Loucy (cell line): ENCODE measurements around the gene RPL27.

Experiments
- H2AFZ ChIP-seq: fragments of 200-600 bp; sonication (generic); 2 replicates; pipeline ENCODE4 v1.6.0; 2016; ENCODE audit warnings: antibody characterized with exemption, mild to moderate bottlenecking, low read length, moderate library complexity
- H3F3A ChIP-seq: fragments of 200-600 bp; 2 replicates; pipeline ENCODE4 v1.6.0; 2016; ENCODE audit warnings: antibody characterized with exemption, low read depth, mild to moderate bottlenecking
- H3K27me3 ChIP-seq: fragments of 200-600 bp; sonication (generic); 2 replicates; pipeline ENCODE4 v1.6.1; 2014; ENCODE audit warnings: low read length, mild to moderate bottlenecking; ENCODE audit not compliant: insufficient read depth, poor library complexity, severe bottlenecking
- H3K36me3 ChIP-seq: fragments of 200-600 bp; sonication (generic); 2 replicates; pipeline ENCODE4 v1.6.1; 2016; ENCODE audit warnings: low read length; ENCODE audit not compliant: insufficient read depth
- H3K4me1 ChIP-seq: fragments of 200-600 bp; sonication (generic); 2 replicates; pipeline ENCODE4 v1.5.1; 2014; ENCODE audit warnings: low read length, mild to moderate bottlenecking; ENCODE audit not compliant: insufficient read depth, poor library complexity, severe bottlenecking
- H3K4me2 ChIP-seq: fragments of 200-600 bp; sonication (generic); 2 replicates; pipeline ENCODE4 v1.6.0; 2014; ENCODE audit warnings: antibody characterized with exemption, low read length, low read depth, mild to moderate bottlenecking; ENCODE audit not compliant: poor library complexity, severe bottlenecking
- H3K4me3 ChIP-seq: fragments of 200-600 bp; sonication (generic); 2 replicates; pipeline ENCODE4 v1.5.1; 2014; ENCODE audit warnings: low read length, mild to moderate bottlenecking, mixed read lengths; ENCODE audit not compliant: poor library complexity, severe bottlenecking
- H3K79me2 ChIP-seq: fragments of 200-600 bp; sonication (generic); 2 replicates; pipeline ENCODE4 v1.6.1; 2014; ENCODE audit warnings: low read length; ENCODE audit not compliant: insufficient read depth
- H3K9ac ChIP-seq: fragments of 200-600 bp; sonication (generic); 2 replicates; pipeline ENCODE4 v1.6.0; 2014; ENCODE audit warnings: mild to moderate bottlenecking, low read depth, low read length, moderate library complexity; ENCODE audit not compliant: poor library complexity, severe bottlenecking
- H3K9me2 ChIP-seq: fragments of 200-600 bp; sonication (generic); replicated peaks from 2 replicates; pipeline ENCODE4 v1.6.1; 2016; ENCODE audit warnings: low read depth, low read length, mixed read lengths
- H3K9me3 ChIP-seq: fragments of 200-600 bp; sonication (generic); 2 replicates; pipeline ENCODE4 v1.6.1; 2014; ENCODE audit warnings: mild to moderate bottlenecking, antibody characterized with exemption, low read length, low read depth; ENCODE audit not compliant: insufficient read depth
- H4K20me1 ChIP-seq: fragments of 200-600 bp; sonication (generic); 2 replicates; pipeline ENCODE4 v1.6.0; 2014; ENCODE audit warnings: antibody characterized with exemption, low read length, mild to moderate bottlenecking; ENCODE audit not compliant: insufficient read depth, poor library complexity, severe bottlenecking
- CTCF ChIP-seq: fragments of 200-600 bp; sonication (generic); conservative IDR thresholded peaks from 2 replicates; pipeline ENCODE4 v1.5.1; 2014; ENCODE audit warnings: mild to moderate bottlenecking, antibody characterized with exemption, low read length
- EZH2phosphoT487 ChIP-seq: fragments of 200-600 bp; IDR thresholded peaks from 2 replicates; pipeline ENCODE4 v1.6.1; 2018; ENCODE audit warnings: antibody characterized with exemption, mild to moderate bottlenecking, moderate library complexity, borderline replicate concordance

RPL27 gene

DNA sequence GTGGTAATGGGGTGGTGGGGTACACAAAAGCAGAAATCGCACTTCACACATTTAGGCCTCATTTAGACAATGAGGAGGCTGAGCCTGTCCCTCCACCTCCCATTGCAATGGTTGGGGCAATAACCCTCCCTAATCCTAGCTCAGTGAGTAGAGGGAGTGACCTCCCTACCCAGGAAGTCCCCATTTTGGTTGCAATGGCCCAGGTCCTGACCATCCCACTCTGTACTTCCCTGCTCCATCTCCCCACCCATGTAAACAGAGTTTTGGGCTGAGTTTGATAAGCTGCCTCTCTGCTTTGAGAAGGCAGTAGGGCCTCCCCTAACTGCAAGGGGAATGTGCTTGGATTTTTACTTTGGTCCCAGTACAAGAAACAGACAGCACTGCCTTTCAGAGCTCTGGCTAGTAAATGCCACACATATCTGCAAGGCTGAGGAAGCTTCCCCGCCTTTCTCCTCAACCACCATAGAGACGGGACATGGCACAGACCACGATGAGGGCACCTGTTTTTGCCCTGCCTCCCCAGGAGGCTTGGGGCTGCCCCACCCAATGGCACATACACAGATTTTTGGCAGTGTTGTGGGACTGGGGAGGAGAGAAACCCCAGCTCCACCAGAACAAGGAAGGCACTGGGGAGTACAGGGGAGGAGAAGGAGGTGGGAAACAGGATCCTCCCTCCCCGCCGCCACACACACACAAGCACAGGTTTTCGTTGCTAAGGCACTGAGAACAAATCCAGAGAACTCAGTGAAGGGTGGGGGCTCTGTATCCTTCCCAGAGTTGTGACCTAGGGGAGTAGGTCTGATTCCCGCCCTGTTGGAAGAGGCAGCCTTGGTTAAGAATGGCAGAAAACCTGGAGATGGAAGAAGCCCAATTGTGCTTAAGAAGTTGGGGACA, 16.7 kb downstream of the RPL27 start:
- Histone ChIP-seq H3K9me3 (no peaks in the 10 kb centered on the region), H3K4me2 (no peak overlapping the region), H3K27me3 (no peaks in the 10 kb centered on the region), H4K20me1 (peaks cover 14% of the 10 kb centered on the region), H3K4me3 (no peak overlapping the region), H3K4me1 (peaks cover 18% of the 10 kb centered on the region), H2AFZ (no peak overlapping the region), H3K79me2 (peaks cover 27% of the 10 kb centered on the region), H3F3A (no peaks in the 10 kb centered on the region), H3K36me3 (peaks cover 27% of the 10 kb centered on the region; the same call in 1 of the 2 replicates), H3K9me2 (no peaks in the 10 kb centered on the region), H3K9ac (no peak overlapping the region)
- TF ChIP-seq CTCF (no peak), EZH2phosphoT487 (no peak)

DNA sequence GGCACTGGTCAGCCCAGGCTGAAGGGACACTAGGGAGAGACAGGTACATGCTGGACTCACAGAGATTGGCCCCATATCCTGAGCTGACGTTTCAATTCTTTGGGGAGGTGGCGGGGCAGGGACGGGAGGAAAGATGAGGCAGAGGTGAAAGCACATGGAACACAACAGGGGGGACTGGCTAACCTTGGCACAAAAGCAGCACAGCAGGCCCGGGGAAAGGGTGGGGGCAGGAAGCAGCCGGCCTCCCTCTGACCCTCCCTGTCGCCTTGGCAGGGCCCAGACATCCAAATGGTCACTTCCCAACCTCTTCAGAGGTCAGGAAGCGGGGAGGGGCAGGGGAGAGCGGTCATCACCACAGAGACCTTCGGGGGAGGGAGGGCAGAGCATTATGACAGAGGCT, 17.4 kb downstream of the RPL27 start:
- no peak for TF ChIP-seq EZH2phosphoT487

GRCh38 chr17:43016216-43016615, 18.0 kb downstream of the RPL27 start:
- H3K4me2 ChIP-seq = no peak overlapping the region
- H3K4me1 ChIP-seq = peaks cover 29% of the 10 kb centered on the region
- H3K79me2 ChIP-seq = peaks cover 40% of the 10 kb centered on the region
- H4K20me1 ChIP-seq = peaks cover 24% of the 10 kb centered on the region
- H3K27me3 ChIP-seq = no peaks in the 10 kb centered on the region
- no peak overlapping the region for H2AFZ ChIP-seq
- peaks cover 27% of the 10 kb centered on the region; the same call in 1 of the 2 replicates for H3K36me3 ChIP-seq
- H3K4me3 ChIP-seq = no peak overlapping the region
- no peaks in the 10 kb centered on the region for H3K9me3 ChIP-seq
- no peaks in the 10 kb centered on the region for H3F3A ChIP-seq
- TF ChIP-seq CTCF (no peak), EZH2phosphoT487 (no peak)
- no peaks in the 10 kb centered on the region for H3K9me2 ChIP-seq
- H3K9ac ChIP-seq = no peak overlapping the region

More for the DNA sequence above, 17.4 kb downstream of the RPL27 start:
- Histone ChIP-seq H2AFZ (no peak overlapping the region), H3K9me2 (no peaks in the 10 kb centered on the region), H4K20me1 (peaks cover 21% of the 10 kb centered on the region), H3K4me3 (no peak overlapping the region), H3K36me3 (peaks cover 27% of the 10 kb centered on the region; the same call in 1 of the 2 replicates), H3K79me2 (peaks cover 34% of the 10 kb centered on the region), H3F3A (no peaks in the 10 kb centered on the region), H3K4me1 (peaks cover 24% of the 10 kb centered on the region), H3K27me3 (no peaks in the 10 kb centered on the region), H3K9me3 (no peaks in the 10 kb centered on the region), H3K9ac (no peak overlapping the region), H3K4me2 (no peak overlapping the region)
